Measurements from ENCODE around the gene NTM.

NTM gene

GRCh38 chr11:131985846-131986301 is 615.5 kb downstream of the NTM start:
- DNase-seq: no peak

DNA sequence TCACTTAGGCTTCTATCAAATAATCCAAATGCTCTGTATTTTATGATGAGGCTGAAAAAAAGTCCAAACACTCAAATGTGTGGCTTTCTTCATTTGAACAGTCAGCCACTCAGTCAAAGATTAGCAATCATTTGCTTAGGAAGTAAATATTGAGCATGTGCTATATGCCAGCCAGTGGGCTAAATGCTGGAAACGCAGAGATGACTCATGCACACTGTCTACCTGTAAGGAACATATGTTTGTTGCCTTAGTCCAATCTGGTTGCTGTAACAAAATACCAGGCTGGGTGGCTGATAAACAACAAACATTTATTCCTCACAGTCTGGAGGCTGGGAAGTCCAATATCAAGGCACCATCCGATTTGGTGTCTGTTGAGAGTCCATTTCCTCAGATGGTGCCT is 617.3 kb downstream of the NTM start:
- DNase-seq: no peak

DNA sequence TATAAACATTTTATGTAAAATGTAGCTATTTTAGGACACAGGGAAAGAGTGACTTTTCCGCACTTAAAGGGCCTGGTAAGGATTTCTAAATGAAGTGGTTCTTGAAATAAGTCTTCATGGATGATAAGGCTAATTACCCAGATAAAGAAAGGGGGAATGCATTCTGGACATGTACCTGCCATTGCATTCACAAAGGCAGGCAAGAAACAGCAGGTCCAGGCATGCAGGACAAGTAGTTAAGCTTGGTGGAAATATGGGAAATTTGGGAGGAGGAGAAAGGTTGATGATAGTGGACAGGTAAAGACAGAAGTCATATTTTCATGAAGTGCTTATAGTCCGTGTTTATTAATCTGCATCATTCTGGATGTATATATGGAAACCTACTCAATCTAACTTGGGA is 621.2 kb downstream of the NTM start:
- no peak for DNase-seq

- no peak for DNase-seq
These were observed 622.8 kb downstream of the NTM start for GRCh38 chr11:131993246-131993645.

DNA sequence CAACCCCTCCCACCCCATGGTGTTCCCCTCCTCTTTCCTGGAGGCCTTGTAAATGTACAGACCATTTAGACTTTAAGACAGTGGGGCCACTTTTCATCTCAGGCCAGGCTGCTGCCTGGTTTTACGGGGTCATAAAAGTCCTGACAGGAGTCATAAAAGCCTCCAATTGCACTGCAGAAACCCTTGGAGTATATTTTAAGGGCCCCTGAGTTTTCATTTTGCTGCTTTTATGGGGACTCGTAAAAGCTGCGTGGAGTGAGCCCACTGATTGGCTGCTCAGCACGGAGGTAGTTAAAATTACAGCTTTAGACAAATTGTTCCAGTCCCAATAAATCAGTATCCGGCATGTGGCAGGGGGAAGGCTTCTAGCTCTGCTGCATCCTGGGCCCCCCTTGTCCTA is 627.6 kb downstream of the NTM start:
- DNase-seq: no peak

DNA sequence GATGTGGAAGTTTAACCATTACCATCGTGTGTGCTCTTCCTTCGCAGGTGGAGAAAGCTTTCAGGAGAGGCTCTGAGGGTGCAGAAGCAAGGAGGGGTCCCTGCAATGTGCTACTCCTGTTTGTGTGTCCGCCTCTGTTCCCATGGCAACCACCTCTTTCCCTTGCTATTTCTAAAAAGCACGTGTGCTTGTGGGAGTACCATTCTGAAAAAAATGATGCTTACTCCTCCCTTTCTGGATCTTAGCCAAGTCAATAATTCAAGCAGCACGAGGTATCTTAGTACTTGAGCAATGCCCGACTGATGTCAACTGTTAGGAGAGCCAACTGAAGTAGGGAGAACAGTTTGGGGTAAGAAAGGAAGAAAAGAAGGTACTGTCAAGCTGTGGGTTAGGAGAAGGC is 628.7 kb downstream of the NTM start:
- no peak for DNase-seq

GRCh38 chr11:131999955-132000354 is 629.5 kb downstream of the NTM start:
- DNase-seq: no peak

GRCh38 chr11:132005887-132006286 is 635.5 kb downstream of the NTM start:
- DNase-seq: no peak

DNA sequence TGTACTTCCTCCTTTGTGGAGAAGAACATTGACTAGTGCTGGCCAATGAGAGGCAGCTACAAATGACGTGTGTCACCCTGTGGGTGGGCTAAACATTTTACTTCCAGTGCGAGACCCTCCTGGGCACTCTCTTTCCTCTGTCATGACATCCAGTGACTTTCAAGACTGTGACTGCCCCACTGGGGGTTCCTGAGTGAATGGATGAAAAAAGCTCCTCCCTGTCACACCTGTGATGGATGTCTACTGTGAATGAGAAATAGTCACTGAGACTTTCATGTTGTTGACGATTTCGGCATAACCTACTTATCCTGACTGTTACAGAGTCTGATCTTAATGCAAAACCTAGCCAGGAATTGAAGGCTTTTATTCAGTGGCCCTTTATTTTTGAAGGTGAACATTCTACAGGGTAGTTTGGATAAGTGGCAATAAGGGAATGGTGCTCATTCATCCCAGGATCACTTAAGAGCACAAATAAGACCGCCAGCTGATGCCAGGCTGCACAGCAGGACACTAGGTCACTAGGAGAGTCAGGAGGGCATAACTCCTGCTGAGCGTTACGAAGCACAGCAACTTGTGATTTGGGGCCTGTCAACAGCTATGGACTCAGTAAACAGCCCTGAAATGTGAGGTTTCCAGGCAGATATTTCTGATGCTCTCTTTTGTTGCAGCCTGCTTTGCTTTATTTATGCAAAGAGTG is 636.6 kb downstream of the NTM start:
- no peak for DNase-seq

DNA sequence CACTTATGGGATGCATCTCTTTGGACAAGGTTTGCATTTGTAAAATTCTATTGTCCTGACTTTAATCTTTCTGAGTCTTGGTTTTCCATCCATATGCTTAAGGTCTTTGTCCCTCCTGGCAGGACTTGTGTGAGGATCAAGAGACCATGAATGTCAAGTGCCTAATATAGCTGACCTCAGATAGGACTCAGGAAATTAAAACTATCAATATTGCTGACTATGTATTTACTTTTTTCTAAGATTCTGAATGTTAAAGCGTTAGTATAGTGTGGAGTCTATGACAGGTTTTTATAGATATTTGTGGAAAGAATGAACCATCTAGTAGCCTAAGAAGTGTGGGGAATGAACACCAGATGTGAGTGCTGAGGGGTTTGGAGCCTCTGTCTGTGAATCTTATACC is 637.8 kb downstream of the NTM start:
- no peak for DNase-seq

DNA sequence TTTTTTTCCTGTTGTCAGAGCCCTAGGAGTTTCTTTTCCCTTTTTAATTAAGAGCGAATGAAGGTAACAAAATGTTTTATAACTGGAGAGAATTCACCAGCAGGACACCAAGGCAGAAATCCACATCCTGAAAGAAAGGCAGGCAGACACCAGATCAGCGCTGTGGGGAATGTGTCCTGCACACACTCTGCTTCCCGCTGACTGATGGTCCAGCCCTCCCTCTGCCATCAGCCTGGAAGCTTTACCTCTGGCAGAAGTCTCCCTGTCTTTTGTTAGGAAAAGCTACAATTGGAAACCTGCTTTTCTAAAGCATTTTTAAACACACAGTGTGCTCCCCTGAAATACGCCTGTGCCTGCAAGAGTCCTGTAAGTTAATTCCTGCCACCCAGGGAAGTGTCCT is 638.5 kb downstream of the NTM start:
- no peak for DNase-seq

- DNase-seq: no peak
These were observed 649.6 kb downstream of the NTM start for GRCh38 chr11:132020001-132020400.

DNA sequence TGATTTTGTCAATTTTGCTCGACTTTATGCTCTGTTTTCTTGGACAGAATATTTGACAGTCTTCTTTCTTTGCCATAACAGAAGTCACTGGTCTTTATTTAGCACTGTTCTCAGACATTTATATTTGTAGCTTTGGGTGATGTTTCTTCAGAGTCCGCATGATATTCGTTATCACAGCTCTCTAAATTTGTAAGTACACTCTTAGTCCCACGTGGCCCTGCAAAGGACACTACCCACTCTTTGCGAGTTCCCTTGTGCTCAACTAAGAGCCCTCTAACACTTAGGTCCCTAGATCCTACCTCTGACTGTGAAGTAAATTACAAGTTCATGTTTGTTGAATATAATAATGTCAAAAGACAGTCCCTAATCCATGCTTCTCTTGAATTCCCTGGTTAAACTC is 651.9 kb downstream of the NTM start:
- DNase-seq: no peak

DNA sequence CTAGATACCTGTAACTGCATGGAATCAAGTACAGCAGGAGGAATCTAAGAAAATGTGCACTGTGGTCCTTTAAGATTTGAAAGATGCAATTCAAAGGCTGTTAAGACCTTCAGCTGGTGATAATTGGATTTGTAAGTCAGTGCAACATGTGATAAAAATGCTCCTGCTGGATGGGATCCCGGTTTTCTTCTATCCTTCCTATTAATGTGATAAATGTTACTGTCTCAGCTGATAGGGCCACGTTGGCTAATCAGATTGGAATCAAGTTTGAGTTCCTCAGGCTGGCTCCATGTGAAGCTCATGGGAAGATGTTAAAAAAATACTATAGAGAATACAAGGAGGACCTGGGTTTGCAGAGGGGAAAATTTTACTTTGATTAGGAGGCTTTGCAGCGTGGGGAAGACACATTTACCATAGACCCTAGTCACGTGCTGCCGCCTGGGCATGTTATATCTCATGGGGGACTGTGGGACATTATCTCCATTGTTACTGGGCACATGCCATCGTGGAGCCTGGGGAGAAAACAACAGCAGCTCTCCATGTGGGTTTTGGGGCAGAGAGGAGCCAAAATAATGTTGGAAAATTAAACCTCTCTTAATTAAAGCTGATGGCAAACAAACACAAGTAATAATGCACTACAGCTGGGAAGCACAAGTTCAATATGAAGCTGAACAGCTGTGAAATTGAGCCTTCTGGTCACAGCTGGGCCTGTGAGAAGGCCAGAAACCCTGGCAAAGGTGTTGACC is 652.5 kb downstream of the NTM start:
- no peak for DNase-seq

- no peak for DNase-seq
These were observed 654.3 kb downstream of the NTM start for GRCh38 chr11:132024587-132025295.

DNA sequence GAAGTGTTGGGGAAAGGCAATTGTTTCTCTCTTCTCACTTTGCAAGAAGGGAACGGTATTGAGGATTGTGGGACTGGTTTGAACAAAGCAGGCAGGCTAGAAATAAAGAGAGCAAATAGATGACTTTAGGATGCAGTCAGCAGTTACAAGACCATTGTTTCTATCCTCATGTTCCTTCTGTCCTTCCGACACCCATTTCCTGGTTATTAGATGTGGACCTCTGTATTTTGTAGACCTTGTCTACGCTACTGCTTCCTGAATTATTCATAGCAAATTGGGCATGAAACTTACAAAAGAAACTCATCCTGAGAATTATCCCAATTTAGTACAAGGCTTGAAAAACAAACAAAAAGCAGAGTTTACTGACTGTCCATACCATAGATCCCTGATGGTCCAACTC is 656.3 kb downstream of the NTM start:
- no peak for DNase-seq

GRCh38 chr11:132028380-132029240 is 658.2 kb downstream of the NTM start:
- DNase-seq: peak; percentile 81

DNA sequence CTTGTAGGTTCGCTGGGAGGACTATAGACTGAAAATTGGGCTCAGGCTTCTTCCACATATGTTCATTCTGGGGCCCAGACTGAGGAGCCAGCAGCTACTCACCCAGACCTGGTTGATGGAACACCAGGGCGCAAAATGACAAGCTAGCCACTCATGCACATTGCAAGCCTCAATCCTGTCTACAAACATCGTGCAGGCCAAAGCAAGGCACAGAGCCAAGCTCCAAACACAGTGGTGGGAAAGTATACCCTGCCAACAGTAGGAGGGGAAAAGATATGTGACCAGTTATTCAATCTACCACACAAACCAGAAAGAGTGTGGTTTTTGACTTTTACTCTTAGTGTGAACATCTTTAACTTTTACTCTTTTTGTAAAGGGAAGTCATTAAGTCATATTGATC is 660.5 kb downstream of the NTM start:
- no peak for DNase-seq

GRCh38 chr11:132032555-132032954 is 662.1 kb downstream of the NTM start:
- DNase-seq: no peak

DNA sequence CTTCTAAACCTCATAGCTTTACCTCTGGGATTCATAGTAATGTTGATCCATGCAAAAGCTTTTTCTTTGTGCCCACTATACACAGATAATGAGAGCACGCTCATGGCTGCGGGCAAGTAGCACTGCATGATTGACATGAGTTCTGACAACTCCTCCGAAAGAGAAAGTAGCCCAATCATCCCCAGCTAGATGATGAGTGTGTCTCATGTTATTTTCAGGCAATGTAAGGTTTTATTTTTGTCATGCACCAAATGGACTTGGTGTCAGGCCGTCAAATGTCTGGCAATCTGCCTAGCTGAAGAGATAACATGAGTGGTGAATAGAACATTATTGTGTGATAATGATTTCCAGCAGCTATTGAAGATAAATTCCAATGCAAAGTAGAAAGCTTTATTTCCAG is 662.6 kb downstream of the NTM start:
- DNase-seq: no peak

DNA sequence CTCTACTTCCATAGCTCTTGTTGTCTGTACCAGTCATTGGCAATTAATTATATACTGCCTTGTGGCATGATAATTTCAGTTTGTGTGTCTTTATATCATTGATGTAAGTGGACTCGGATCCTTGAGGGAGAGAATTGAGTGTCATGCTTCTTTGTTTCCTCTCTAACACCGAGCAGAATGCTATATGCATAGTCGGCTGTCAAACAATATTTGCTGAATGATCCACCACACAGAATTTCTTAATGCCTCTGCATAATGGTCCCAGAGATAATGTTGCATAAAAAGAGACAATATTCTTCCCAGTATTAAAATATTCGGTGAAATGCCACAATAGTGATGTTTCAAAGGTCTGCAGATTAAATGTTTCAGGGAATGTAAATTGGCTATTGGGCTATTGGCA is 664.8 kb downstream of the NTM start:
- no peak for DNase-seq

DNA sequence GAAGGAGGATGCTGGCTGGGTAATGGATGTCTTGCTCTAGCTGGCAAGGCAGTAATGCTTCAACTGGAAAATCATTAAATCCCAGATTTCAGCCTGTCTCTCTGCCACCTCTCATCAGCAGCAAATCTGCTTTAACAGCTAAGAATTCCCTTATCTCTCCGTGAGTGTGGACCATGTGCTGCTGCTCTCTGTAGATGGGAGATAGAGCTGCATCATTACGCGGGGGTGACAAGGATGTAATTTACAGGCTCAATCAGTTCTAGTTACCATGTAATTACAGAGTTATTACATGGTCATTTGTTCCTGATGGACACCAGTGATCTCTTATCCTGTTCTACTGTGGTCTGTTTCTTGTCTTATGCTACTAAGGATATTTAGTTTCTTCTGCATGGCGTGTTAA is 665.4 kb downstream of the NTM start:
- no peak for DNase-seq

- DNase-seq: no peak
These were observed 665.8 kb downstream of the NTM start for GRCh38 chr11:132036220-132036619.

Data from hematopoietic multipotent progenitor cell treated with erythropoietin and hydrocortisone succinate and interleukin-3 and kit ligand, for 4 days (in vitro differentiated cells).